GM12878 (cell line): Measurements from ENCODE around the gene LIPN. TPM values are rescaled to one million over a fixed set of nuclear protein-coding genes. Genes with fewer than 3 reads are reported as not detected.

Experiments used
- ATF7 ChIP-seq: fragments of 450-650 bp; IDR thresholded peaks from 2 replicates; pipeline ENCODE4 v1.6.1; 2016; ENCODE audit warnings: low read depth, mild to moderate bottlenecking
- EED ChIP-seq: sonication (generic); IDR thresholded peaks from 2 replicates; pipeline ENCODE4 v1.6.1; 2016; ENCODE audit warnings: antibody characterized with exemption, low read depth
- FOXM1 ChIP-seq: IDR thresholded peaks from 2 replicates; pipeline ENCODE4 v1.6.1; 2012; ENCODE audit warnings: low read depth, mild to moderate bottlenecking, inconsistent platforms, low read length, moderate library complexity
- GATAD2B ChIP-seq: fragments of 450-650 bp; conservative IDR thresholded peaks from 2 replicates; pipeline ENCODE4 v1.6.1; 2017; ENCODE audit warnings: low read depth, mild to moderate bottlenecking, moderate library complexity
- JUND ChIP-seq: IDR thresholded peaks from 2 replicates; pipeline ENCODE4 v1.6.1; 2012; ENCODE audit warnings: low read depth, mild to moderate bottlenecking, low read length, improper control_type of control experiment, moderate library complexity
- MTA2 ChIP-seq: fragments of 450-650 bp; IDR thresholded peaks from 2 replicates; pipeline ENCODE4 v1.6.1; 2016; ENCODE audit warnings: low read depth, mild to moderate bottlenecking, moderate library complexity
- NFYA ChIP-seq: IDR thresholded peaks from 2 replicates; pipeline ENCODE4 v1.6.1; 2011; ENCODE audit warnings: low read depth, mild to moderate bottlenecking, low read length, improper control_type of control experiment, borderline replicate concordance
- NR2C2 ChIP-seq: IDR thresholded peaks from 2 replicates; pipeline ENCODE4 v1.6.1; 2011; ENCODE audit warnings: borderline replicate concordance, low read depth; ENCODE audit not compliant: control insufficient read depth, insufficient read length
- NRF1 ChIP-seq: conservative IDR thresholded peaks from 2 replicates; pipeline ENCODE4 v1.6.1; 2011; ENCODE audit warnings: mild to moderate bottlenecking, low read depth, low read length, improper control_type of control experiment
- PML ChIP-seq: IDR thresholded peaks from 2 replicates; pipeline ENCODE4 v1.6.1; 2012; ENCODE audit warnings: low read length, inconsistent platforms
- RBBP5 ChIP-seq: fragments of 200-600 bp; sonication (generic); conservative IDR thresholded peaks from 2 replicates; pipeline ENCODE4 v1.6.1; 2016
- STAT3 ChIP-seq: IDR thresholded peaks from 2 replicates; pipeline ENCODE4 v1.6.1; 2011; ENCODE audit warnings: low read depth, low read length, improper control_type of control experiment
- SUZ12 ChIP-seq: fragments of 200-600 bp; sonication (generic); IDR thresholded peaks from one replicate; pipeline ENCODE4 v1.6.1; 2018; ENCODE audit warnings: antibody characterized with exemption, mild to moderate bottlenecking; ENCODE audit not compliant: unreplicated experiment
- ZNF207 ChIP-seq: fragments of 450-650 bp; IDR thresholded peaks from 2 replicates; pipeline ENCODE4 v1.6.1; 2014; ENCODE audit warnings: antibody characterized with exemption, mild to moderate bottlenecking, borderline replicate concordance
- ZZZ3 ChIP-seq: IDR thresholded peaks from 2 replicates; pipeline ENCODE4 v1.6.1; 2011; ENCODE audit warnings: low read depth; ENCODE audit not compliant: control insufficient read depth, insufficient read length
- polyA plus RNA-seq, 11 experiments: library from polyadenylated mRNA; depleted of rRNA in 4 of 11; unstranded in 6 of 11; stranded (reverse) in 5 of 11; fragments of >200 nt; fragmentation: Nextera tagmentation in 4 of 11; fragmentation: Illumina TruSeq in 1 of 11; extraction: Ambion mirVana in 4 of 11; extraction: Trizol in 1 of 11; gene quantifications; 1 replicate in 1 of 11; 2 replicates in 10 of 11; pipeline versions ENCODE4 v1.2.1 to v1.2.3, GENCODE V29; 2011 to 2016; ENCODE audit warnings: inconsistent platforms in 2 of 11, missing spikeins in 2 of 11, low read depth in 1 of 11
- total RNA-seq, 4 experiments: library from RNA; depleted of rRNA in 3 of 4; stranded (reverse); fragments of >200 nt in 3 of 4; fragmentation: Illumina TruSeq in 1 of 4; extraction: Trizol in 1 of 4; gene quantifications; 2 replicates each; pipeline versions ENCODE4 v1.2.1 to v1.2.3, GENCODE V29; 2013 to 2021
- TF ChIP-seq, protein P1 (sequence below): fragments of 450-650 bp; formaldehyde crosslinking; IDR thresholded peaks from 2 replicates; pipeline ENCODE4 v1.5.0; 2022; ENCODE audit warnings: mild to moderate bottlenecking, missing genetic modification characterization
- TF ChIP-seq, protein P2 (sequence below): IDR thresholded peaks from 2 replicates; pipeline ENCODE4 v1.6.1; 2012; ENCODE audit warnings: low read depth, low read length, improper control_type of control experiment

Gene LIPN
- total and polyA plus RNA-seq, 10 of the 15 experiments (the other 5 are each of a cell fraction or from before 2014, with no cell fraction given), result 0.06 to 0.23 TPM; not detected in 8

DNA sequence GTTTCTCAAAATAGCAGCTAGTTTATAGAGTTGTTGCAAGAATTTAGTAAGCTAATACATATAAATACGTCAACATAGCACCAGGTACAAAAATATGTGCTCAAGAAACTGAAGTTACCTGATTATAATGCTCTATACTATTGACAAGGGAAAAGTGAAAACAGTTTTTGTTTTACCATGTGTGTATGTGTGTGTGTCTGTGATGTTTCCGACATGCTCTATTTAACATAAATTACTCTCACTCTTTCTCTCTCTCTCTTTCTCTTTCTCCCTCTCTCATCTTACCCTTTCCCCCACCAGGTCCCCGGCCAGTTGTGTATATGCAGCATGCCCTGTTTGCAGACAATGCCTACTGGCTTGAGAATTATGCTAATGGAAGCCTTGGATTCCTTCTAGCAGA lies 4.3 kb downstream of the LIPN start (continued):
- TF ChIP-seq, protein P1, sequence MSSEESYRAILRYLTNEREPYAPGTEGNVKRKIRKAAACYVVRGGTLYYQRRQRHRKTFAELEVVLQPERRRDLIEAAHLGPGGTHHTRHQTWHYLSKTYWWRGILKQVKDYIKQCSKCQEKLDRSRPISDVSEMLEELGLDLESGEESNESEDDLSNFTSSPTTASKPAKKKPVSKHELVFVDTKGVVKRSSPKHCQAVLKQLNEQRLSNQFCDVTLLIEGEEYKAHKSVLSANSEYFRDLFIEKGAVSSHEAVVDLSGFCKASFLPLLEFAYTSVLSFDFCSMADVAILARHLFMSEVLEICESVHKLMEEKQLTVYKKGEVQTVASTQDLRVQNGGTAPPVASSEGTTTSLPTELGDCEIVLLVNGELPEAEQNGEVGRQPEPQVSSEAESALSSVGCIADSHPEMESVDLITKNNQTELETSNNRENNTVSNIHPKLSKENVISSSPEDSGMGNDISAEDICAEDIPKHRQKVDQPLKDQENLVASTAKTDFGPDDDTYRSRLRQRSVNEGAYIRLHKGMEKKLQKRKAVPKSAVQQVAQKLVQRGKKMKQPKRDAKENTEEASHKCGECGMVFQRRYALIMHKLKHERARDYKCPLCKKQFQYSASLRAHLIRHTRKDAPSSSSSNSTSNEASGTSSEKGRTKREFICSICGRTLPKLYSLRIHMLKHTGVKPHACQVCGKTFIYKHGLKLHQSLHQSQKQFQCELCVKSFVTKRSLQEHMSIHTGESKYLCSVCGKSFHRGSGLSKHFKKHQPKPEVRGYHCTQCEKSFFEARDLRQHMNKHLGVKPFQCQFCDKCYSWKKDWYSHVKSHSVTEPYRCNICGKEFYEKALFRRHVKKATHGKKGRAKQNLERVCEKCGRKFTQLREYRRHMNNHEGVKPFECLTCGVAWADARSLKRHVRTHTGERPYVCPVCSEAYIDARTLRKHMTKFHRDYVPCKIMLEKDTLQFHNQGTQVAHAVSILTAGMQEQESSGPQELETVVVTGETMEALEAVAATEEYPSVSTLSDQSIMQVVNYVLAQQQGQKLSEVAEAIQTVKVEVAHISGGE (CRISPR knock-in tag), result no peak
- TF ChIP-seq NRF1 (no peak), PML (no peak), RBBP5 (no peak), GATAD2B (no peak), JUND (no peak), ZZZ3 (no peak), ATF7 (0 out of 2 replicates have a peak, but pooled peaks have one; percentile 22), SUZ12 (no peak), NFYA (no peak), STAT3 (no peak), FOXM1 (no peak), EED (no peak), MTA2 (peak; percentile 16; the same call in 1 of the 2 replicates), ZNF207 (no peak), NR2C2 (no peak)
- TF ChIP-seq, protein P2, sequence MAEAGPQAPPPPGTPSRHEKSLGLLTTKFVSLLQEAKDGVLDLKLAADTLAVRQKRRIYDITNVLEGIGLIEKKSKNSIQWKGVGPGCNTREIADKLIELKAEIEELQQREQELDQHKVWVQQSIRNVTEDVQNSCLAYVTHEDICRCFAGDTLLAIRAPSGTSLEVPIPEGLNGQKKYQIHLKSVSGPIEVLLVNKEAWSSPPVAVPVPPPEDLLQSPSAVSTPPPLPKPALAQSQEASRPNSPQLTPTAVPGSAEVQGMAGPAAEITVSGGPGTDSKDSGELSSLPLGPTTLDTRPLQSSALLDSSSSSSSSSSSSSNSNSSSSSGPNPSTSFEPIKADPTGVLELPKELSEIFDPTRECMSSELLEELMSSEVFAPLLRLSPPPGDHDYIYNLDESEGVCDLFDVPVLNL, result no peak
